ENCODE measurements around the gene PGF.
"Not testable (repeated sequence)": the region's sequence is repeated elsewhere in the genome, so short reads cannot be mapped to it uniquely, and the experiment has no call there.

DNA sequence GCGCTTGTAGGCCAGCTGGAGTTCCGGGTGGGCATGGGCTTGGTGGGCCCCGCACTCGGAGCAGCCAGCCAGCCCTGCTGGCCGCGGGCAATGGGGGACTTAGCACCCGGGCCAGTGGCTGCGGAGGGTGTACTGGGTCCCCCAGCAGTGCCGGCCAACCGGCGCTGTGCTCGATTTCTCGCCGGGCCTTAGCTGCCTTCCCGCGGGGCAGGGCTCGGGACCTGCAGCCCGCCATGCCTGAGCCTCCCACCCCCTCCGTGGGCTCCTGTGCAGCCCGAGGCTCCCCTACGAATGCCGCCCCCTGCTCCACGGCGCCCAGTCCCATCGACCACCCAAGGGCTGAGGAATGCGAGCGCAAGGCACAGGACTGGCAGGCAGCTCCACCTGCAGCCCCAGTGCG, 38.8 kb upstream of the PGF start:
- TF ChIP-seq, protein P1, sequence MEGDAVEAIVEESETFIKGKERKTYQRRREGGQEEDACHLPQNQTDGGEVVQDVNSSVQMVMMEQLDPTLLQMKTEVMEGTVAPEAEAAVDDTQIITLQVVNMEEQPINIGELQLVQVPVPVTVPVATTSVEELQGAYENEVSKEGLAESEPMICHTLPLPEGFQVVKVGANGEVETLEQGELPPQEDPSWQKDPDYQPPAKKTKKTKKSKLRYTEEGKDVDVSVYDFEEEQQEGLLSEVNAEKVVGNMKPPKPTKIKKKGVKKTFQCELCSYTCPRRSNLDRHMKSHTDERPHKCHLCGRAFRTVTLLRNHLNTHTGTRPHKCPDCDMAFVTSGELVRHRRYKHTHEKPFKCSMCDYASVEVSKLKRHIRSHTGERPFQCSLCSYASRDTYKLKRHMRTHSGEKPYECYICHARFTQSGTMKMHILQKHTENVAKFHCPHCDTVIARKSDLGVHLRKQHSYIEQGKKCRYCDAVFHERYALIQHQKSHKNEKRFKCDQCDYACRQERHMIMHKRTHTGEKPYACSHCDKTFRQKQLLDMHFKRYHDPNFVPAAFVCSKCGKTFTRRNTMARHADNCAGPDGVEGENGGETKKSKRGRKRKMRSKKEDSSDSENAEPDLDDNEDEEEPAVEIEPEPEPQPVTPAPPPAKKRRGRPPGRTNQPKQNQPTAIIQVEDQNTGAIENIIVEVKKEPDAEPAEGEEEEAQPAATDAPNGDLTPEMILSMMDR (tag by site-specific recombination; IDR thresholded peaks at IDR 0.05), result not testable (repeated sequence)
- TF ChIP-seq, protein P2, sequence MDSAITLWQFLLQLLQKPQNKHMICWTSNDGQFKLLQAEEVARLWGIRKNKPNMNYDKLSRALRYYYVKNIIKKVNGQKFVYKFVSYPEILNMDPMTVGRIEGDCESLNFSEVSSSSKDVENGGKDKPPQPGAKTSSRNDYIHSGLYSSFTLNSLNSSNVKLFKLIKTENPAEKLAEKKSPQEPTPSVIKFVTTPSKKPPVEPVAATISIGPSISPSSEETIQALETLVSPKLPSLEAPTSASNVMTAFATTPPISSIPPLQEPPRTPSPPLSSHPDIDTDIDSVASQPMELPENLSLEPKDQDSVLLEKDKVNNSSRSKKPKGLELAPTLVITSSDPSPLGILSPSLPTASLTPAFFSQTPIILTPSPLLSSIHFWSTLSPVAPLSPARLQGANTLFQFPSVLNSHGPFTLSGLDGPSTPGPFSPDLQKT (IDR thresholded peaks at IDR 0.05; ENCODE audit: borderline replicate concordance, low read depth, low read length), result not testable (repeated sequence)
- TF ChIP-seq MYNN (tag by site-specific recombination; IDR thresholded peaks at IDR 0.05; ENCODE audit: borderline replicate concordance); ZNF16 (tag by site-specific recombination; IDR thresholded peaks at IDR 0.05; ENCODE audit: low read depth); ZNF548 (tag by site-specific recombination; IDR thresholded peaks at IDR 0.05); ZNF140 (tag by site-specific recombination; IDR thresholded peaks at IDR 0.05); ZBTB20 (tag by site-specific recombination; IDR thresholded peaks at IDR 0.05); ZNF114 (tag by site-specific recombination; IDR thresholded peaks at IDR 0.05); ZNF10 (tag by site-specific recombination; IDR thresholded peaks at IDR 0.05): not testable (repeated sequence)
- TF ChIP-seq, protein P3, sequence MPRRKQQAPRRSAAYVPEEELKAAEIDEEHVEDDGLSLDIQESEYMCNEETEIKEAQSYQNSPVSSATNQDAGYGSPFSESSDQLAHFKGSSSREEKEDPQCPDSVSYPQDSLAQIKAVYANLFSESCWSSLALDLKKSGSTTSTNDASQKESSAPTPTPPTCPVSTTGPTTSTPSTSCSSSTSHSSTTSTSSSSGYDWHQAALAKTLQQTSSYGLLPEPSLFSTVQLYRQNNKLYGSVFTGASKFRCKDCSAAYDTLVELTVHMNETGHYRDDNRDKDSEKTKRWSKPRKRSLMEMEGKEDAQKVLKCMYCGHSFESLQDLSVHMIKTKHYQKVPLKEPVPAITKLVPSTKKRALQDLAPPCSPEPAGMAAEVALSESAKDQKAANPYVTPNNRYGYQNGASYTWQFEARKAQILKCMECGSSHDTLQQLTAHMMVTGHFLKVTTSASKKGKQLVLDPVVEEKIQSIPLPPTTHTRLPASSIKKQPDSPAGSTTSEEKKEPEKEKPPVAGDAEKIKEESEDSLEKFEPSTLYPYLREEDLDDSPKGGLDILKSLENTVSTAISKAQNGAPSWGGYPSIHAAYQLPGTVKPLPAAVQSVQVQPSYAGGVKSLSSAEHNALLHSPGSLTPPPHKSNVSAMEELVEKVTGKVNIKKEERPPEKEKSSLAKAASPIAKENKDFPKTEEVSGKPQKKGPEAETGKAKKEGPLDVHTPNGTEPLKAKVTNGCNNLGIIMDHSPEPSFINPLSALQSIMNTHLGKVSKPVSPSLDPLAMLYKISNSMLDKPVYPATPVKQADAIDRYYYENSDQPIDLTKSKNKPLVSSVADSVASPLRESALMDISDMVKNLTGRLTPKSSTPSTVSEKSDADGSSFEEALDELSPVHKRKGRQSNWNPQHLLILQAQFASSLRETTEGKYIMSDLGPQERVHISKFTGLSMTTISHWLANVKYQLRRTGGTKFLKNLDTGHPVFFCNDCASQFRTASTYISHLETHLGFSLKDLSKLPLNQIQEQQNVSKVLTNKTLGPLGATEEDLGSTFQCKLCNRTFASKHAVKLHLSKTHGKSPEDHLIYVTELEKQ (tag by site-specific recombination; IDR thresholded peaks at IDR 0.05; ENCODE audit: borderline replicate concordance), result not testable (repeated sequence)
- TF ChIP-seq, protein P4, sequence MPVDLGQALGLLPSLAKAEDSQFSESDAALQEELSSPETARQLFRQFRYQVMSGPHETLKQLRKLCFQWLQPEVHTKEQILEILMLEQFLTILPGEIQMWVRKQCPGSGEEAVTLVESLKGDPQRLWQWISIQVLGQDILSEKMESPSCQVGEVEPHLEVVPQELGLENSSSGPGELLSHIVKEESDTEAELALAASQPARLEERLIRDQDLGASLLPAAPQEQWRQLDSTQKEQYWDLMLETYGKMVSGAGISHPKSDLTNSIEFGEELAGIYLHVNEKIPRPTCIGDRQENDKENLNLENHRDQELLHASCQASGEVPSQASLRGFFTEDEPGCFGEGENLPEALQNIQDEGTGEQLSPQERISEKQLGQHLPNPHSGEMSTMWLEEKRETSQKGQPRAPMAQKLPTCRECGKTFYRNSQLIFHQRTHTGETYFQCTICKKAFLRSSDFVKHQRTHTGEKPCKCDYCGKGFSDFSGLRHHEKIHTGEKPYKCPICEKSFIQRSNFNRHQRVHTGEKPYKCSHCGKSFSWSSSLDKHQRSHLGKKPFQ (tag by site-specific recombination; IDR thresholded peaks at IDR 0.05), result not testable (repeated sequence)
- TF ChIP-seq, protein P5, sequence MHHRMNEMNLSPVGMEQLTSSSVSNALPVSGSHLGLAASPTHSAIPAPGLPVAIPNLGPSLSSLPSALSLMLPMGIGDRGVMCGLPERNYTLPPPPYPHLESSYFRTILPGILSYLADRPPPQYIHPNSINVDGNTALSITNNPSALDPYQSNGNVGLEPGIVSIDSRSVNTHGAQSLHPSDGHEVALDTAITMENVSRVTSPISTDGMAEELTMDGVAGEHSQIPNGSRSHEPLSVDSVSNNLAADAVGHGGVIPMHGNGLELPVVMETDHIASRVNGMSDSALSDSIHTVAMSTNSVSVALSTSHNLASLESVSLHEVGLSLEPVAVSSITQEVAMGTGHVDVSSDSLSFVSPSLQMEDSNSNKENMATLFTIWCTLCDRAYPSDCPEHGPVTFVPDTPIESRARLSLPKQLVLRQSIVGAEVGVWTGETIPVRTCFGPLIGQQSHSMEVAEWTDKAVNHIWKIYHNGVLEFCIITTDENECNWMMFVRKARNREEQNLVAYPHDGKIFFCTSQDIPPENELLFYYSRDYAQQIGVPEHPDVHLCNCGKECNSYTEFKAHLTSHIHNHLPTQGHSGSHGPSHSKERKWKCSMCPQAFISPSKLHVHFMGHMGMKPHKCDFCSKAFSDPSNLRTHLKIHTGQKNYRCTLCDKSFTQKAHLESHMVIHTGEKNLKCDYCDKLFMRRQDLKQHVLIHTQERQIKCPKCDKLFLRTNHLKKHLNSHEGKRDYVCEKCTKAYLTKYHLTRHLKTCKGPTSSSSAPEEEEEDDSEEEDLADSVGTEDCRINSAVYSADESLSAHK (tag by site-specific recombination; IDR thresholded peaks at IDR 0.05), result not testable (repeated sequence)
- TF ChIP-seq, protein P6, sequence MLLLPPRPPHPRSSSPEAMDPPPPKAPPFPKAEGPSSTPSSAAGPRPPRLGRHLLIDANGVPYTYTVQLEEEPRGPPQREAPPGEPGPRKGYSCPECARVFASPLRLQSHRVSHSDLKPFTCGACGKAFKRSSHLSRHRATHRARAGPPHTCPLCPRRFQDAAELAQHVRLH (tag by site-specific recombination; IDR thresholded peaks at IDR 0.05), result not testable (repeated sequence)
- TF ChIP-seq, protein P7, sequence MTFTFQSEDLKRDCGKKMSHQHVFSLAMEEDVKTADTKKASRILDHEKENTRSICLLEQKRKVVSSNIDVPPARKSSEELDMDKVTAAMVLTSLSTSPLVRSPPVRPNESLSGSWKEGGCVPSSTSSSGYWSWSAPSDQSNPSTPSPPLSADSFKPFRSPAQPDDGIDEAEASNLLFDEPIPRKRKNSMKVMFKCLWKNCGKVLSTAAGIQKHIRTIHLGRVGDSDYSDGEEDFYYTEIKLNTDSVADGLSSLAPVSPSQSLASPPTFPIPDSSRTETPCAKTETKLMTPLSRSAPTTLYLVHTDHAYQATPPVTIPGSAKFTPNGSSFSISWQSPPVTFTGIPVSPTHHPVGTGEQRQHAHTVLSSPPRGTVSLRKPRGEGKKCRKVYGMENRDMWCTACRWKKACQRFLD (tag by site-specific recombination; IDR thresholded peaks at IDR 0.05), result not testable (repeated sequence)
